SU-DHL-6 (cell line): ENCODE results near the gene AXDND1.

ENCODE experiments used
- H2AFZ ChIP-seq: fragments of 200-600 bp; sonication (generic); 2 replicates; pipeline ENCODE4 v1.6.1; 2014; ENCODE audit warnings: low read depth, mild to moderate bottlenecking, moderate library complexity, mixed read lengths, antibody characterized with exemption, low read length; ENCODE audit not compliant: severe bottlenecking
- H3F3A ChIP-seq: fragments of 200-600 bp; shearing (Covaris generic); 2 replicates; pipeline ENCODE4 v1.6.0; 2016; ENCODE audit warnings: antibody characterized with exemption, mild to moderate bottlenecking; ENCODE audit not compliant: insufficient read depth
- H3K27ac ChIP-seq: fragments of 200-600 bp; sonication (generic); 2 replicates; pipeline ENCODE4 v1.5.1; 2016; ENCODE audit warnings: low read depth, mild to moderate bottlenecking, low read length, moderate library complexity, mixed read lengths
- H3K27me3 ChIP-seq: fragments of 200-600 bp; sonication (generic), shearing (Covaris generic); 2 replicates; pipeline ENCODE4 v1.6.0; 2014; ENCODE audit warnings: mild to moderate bottlenecking, low read length
- H3K36me3 ChIP-seq: fragments of 200-600 bp; sonication (generic); 2 replicates; pipeline ENCODE4 v1.6.1; 2014; ENCODE audit warnings: mild to moderate bottlenecking, low read length, mixed read lengths
- H3K4me2 ChIP-seq: fragments of 300-600, 200-600 bp; shearing (Covaris generic), sonication (generic); 2 replicates; pipeline ENCODE4 v1.6.0; 2014; ENCODE audit warnings: low read length, low read depth, mild to moderate bottlenecking; ENCODE audit not compliant: poor library complexity, severe bottlenecking
- H3K4me3 ChIP-seq: fragments of 200-600 bp; sonication (generic); 2 replicates; pipeline ENCODE4 v1.5.1; 2014; ENCODE audit warnings: antibody characterized with exemption, low read length, mild to moderate bottlenecking, mixed read lengths; ENCODE audit not compliant: insufficient read depth, poor library complexity, severe bottlenecking
- H3K79me2 ChIP-seq: fragments of 200-600 bp; sonication (generic); 2 replicates; pipeline ENCODE4 v1.6.1; 2014; ENCODE audit warnings: mild to moderate bottlenecking, low read length, moderate library complexity; ENCODE audit not compliant: insufficient read depth
- H3K9ac ChIP-seq: fragments of 200-600 bp; sonication (generic); 2 replicates; pipeline ENCODE4 v1.7.0; 2014; ENCODE audit warnings: mild to moderate bottlenecking, low read length
- H3K9me2 ChIP-seq: fragments of 200-600 bp; sonication (generic); replicated peaks from 2 replicates; pipeline ENCODE4 v1.6.1; 2014; ENCODE audit warnings: low read length; ENCODE audit not compliant: insufficient read depth
- H3K9me3 ChIP-seq: fragments of 200-600 bp; sonication (generic); 2 replicates; pipeline ENCODE4 v1.6.1; 2014; ENCODE audit warnings: low read length, mixed read lengths; ENCODE audit not compliant: insufficient read depth
- H4K20me1 ChIP-seq: fragments of 200-600 bp; sonication (generic); 2 replicates; pipeline ENCODE4 v1.6.1; 2014; ENCODE audit warnings: low read depth, mild to moderate bottlenecking, antibody characterized with exemption, low read length, moderate library complexity, mixed read lengths
- EZH2phosphoT487 ChIP-seq: fragments of 200-600 bp; sonication (generic), shearing (Covaris generic); conservative IDR thresholded peaks from 2 replicates; pipeline ENCODE4 v1.6.1; 2018; ENCODE audit warnings: mild to moderate bottlenecking, antibody characterized with exemption, low read length, moderate library complexity, mixed read lengths
- TF ChIP-seq, protein P1 (sequence below): fragments of 200-600 bp; sonication (generic); IDR thresholded peaks from one replicate; pipeline ENCODE4 v1.5.1; 2017; ENCODE audit warnings: antibody characterized with exemption, mild to moderate bottlenecking, low read length, moderate library complexity; ENCODE audit not compliant: insufficient read depth, poor library complexity, severe bottlenecking

AXDND1 gene

DNA sequence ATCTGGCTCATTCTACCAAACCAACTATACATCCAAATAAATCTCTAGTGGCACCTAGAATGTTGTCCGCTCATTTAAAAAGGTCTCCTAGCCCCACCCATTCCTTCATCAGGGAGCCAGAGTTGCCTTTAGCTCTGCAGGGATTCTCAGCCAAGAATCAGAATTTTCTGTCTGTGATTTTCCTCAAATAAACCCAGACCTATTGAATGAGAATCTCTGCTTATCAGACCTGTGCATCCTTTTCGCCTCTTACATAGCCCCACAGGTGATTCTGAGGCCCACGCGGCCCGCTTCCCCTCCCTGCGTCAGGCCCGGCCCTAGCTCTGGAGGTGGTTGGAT, 225.5 kb downstream of the AXDND1 start:
- TF ChIP-seq EZH2phosphoT487, result no peak
- no peaks in the 10 kb centered on the region for H3K9me3 ChIP-seq
- H2AFZ ChIP-seq, result no peak overlapping the region
- no peak overlapping the region for H3K4me2 ChIP-seq
- no peak overlapping the region for H3K27ac ChIP-seq
- H3K9me2 ChIP-seq, result no peaks in the 10 kb centered on the region
- H3K4me3 ChIP-seq, result no peak overlapping the region
- H3K79me2 ChIP-seq, result no peaks in the 10 kb centered on the region
- H3K9ac ChIP-seq, result no peak overlapping the region
- H3K27me3 ChIP-seq, result no peaks in the 10 kb centered on the region
- no peaks in the 10 kb centered on the region for H4K20me1 ChIP-seq
- H3F3A ChIP-seq, result no peaks in the 10 kb centered on the region
- no peaks in the 10 kb centered on the region for H3K36me3 ChIP-seq

GRCh38 chr1:179591592-179592580, 226.1 kb downstream of the AXDND1 start, which contains the start of gene TDRD5:
TDRD5 (plus strand) TSS chr1:179591832; CDS start chr1:179592616, 784 bp downstream.
- no peak for TF ChIP-seq EZH2phosphoT487
- TF ChIP-seq, protein P1, sequence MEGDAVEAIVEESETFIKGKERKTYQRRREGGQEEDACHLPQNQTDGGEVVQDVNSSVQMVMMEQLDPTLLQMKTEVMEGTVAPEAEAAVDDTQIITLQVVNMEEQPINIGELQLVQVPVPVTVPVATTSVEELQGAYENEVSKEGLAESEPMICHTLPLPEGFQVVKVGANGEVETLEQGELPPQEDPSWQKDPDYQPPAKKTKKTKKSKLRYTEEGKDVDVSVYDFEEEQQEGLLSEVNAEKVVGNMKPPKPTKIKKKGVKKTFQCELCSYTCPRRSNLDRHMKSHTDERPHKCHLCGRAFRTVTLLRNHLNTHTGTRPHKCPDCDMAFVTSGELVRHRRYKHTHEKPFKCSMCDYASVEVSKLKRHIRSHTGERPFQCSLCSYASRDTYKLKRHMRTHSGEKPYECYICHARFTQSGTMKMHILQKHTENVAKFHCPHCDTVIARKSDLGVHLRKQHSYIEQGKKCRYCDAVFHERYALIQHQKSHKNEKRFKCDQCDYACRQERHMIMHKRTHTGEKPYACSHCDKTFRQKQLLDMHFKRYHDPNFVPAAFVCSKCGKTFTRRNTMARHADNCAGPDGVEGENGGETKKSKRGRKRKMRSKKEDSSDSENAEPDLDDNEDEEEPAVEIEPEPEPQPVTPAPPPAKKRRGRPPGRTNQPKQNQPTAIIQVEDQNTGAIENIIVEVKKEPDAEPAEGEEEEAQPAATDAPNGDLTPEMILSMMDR, result no peak
- no peak within 1 kb of the TSS for H3K4me2 ChIP-seq
- no peak within 1 kb of the TSS for H3K9ac ChIP-seq

DNA sequence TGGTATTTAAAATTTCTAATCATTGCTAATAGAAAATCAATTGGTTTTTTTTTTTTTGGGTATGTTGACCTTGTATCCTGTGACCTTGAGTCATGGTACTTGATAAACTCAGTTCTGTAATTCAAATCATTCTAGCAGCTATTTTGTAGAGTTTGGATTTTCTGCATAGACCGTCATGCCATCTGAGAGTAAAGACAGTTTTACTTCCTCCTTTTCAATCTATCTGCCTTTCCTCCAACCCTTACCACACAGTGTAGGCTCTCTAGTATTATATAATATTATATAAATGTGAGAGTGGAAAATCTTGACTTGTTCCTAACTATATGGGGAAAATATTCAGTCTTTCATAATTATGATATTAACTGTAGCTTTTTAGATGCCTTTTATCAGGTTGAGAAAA, 232.9 kb downstream of the AXDND1 start:
- Histone ChIP-seq H3K27me3 (no peaks in the 10 kb centered on the region), H3K9ac (no peak overlapping the region), H2AFZ (no peak overlapping the region), H3K27ac (no peak overlapping the region), H3K9me2 (no peaks in the 10 kb centered on the region), H3K36me3 (no peaks in the 10 kb centered on the region), H3K4me2 (no peak overlapping the region), H4K20me1 (no peaks in the 10 kb centered on the region), H3K4me3 (no peak overlapping the region), H3K79me2 (no peaks in the 10 kb centered on the region), H3F3A (no peaks in the 10 kb centered on the region), H3K9me3 (no peaks in the 10 kb centered on the region)
- TF ChIP-seq, protein P1, result no peak
- no peak for TF ChIP-seq EZH2phosphoT487

More at GRCh38 chr1:179591592-179592580, 226.1 kb downstream of the AXDND1 start, which contains the start of gene TDRD5:
- Histone ChIP-seq H3K9me3 (no peaks in the 10 kb centered on the region), H3K4me3 (no peak within 1 kb of the TSS), H3K79me2 (no peaks in the 10 kb centered on the region), H3K27ac (no peak within 1 kb of the TSS), H4K20me1 (no peaks in the 10 kb centered on the region), H3F3A (no peaks in the 10 kb centered on the region), H3K27me3 (no peaks in the 10 kb centered on the region), H3K36me3 (no peaks in the 10 kb centered on the region), H2AFZ (no peak within 1 kb of the TSS), H3K9me2 (no peaks in the 10 kb centered on the region)

DNA sequence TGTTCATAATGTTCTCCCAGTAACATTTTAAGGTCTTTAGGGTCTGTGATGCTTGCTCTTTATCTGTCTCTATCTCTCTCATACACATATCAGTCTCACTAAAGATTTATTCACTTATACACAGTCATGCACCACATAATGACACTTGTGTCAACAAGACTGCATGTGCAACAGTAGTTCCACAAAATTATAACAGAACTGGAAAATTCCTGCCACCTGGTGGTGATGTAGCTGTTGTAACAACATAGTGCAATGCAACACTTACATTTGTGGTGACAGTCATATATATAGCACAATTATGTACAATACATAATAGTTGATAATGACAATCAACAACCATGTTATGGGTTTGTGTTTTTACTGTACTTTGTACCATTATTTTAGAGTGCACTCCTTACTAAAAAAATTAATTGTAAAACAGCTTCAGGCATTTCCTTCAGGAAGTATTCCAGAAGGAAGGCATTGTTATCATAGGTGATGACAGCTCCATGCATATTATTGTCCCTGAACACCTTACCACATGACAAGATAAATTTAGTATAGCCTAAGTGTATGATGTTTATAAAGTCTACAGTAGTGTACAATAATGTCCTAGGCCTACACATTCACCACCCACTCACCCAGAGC, 234.0 kb downstream of the AXDND1 start:
- Histone ChIP-seq H3K9me2 (no peaks in the 10 kb centered on the region), H3K27me3 (no peaks in the 10 kb centered on the region), H3K27ac (no peak overlapping the region), H3K9me3 (no peaks in the 10 kb centered on the region), H3K9ac (no peak overlapping the region), H3K4me3 (no peak overlapping the region), H3K4me2 (no peak overlapping the region), H2AFZ (no peak overlapping the region), H3K36me3 (no peaks in the 10 kb centered on the region), H4K20me1 (no peaks in the 10 kb centered on the region), H3F3A (no peaks in the 10 kb centered on the region), H3K79me2 (no peaks in the 10 kb centered on the region)
- TF ChIP-seq EZH2phosphoT487, result no peak
- TF ChIP-seq, protein P1, result peak; percentile 55
